Hematopoietic multipotent progenitor cell treated with erythropoietin and hydrocortisone succinate and interleukin-3 and kit ligand, for 15 days (in vitro differentiated cells): Measurements from ENCODE around the gene NEO1.

Source experiments
- DNase-seq: peaks from one replicate; pipeline ENCODE4 v3.0.0-alpha.2; 2015; ENCODE audit warnings: low spot score

Gene NEO1

DNA sequence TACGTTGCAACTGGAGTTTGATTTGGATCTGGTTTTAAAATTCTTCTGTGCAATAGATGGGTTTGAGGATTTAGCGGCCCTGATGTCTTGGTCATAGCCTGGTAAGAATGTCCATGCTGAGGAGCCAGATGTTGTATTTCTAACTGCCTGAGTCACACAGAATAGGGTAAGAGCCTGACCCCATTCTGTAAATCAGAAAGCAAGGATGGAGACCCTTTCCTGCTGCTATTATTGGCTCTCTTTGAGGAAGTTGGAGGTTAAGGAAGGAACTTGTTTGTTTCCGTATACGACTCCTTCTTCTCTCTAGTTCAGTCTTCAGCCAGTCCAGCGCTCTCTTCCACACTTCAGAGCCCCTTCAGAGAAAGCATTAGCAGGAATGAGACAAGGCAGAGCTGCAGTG, 251.4 kb downstream of the NEO1 start:
- no peak for DNase-seq

DNA sequence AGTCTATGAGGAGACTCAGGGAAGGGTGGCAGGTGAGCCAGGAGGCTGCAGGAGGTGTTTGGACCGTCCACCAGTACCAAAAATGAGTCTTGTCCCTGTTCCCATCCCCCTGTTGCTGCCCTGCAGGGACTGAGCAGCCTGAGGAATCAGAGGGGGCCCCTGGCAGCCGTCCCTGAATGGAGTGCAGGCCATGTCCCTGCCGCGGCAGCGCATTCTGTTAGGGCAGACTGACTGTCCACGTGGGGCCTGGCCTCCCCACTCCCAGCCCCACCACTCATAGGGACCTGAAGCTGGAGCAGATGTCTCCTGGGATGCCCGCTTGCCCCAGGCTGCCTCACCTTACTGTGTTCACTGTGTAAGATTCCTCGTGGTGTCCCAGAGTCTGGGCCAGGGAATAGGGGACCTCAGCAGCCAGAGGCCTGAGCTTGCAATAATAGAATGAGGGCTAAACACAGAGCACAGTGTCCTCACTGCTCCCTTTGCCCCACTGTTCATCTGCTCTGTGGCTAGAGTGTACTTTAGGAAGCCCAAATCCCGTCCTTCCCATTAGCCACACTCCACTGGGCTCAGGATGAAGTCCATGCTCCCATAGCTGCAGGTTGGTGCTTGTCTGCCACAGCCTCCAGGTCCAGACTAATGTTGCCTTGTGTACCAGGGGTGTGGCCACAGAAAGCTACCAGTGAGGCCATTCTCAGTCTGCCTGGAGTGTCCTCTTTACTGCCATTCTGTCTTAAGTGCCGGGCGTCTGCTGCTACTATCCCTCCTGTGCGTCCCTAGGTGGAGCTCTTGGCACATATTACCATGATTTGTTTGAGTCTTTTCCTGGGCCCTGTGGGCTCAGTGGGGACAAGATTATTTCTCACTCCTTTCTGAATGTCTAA, 253.3 kb downstream of the NEO1 start:
- no peak for DNase-seq

- no peak for DNase-seq
These were observed 256.0 kb downstream of the NEO1 start for GRCh38 chr15:73308305-73308704.

- no peak for DNase-seq
These were observed 261.6 kb downstream of the NEO1 start for GRCh38 chr15:73313861-73314260.

GRCh38 chr15:73317651-73318462, 265.6 kb downstream of the NEO1 start:
- no peak for DNase-seq

DNA sequence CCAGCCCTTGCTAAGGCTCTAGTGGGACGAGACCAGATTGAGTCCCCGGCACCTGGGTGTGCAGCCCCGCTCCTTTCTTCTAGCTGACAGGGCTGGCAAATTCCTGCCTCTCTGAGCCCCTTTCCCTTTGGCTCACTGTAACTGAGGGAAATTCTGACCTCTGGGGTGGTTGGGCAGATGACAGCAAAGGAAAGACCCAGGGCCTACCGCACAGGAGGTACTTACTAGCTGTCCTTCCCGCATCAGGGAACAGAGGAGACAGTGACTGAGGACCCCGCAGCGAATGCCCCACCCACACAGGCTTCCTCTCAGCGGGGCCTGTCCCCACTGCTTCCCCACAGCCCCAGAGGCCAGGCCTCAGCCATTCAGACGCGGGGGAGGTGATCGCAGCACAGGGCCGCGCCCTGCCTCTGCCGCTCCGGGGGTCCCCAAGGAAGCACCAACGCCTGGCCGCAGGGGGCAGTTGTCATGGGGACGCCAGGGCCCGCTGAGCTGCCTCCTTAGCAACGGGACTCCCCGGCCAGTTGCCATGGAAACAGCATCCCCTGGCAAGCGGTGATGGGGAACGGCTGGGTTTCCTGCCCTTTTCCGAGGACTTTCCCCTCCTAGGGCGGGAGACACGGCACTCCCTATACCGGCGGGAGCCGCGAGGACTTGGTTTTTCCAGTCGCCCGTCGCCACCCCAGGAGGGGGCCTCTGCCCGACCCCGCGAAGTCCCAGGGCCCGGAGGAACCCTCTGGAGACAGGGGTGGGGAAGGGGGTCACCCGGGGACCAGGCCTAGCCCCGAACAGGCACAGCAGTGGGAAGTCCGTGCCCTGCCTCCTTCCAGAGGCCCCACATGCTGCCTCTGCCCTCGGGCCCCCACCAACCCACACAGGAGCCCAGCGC, 266.4 kb downstream of the NEO1 start:
- DNase-seq: no peak

GRCh38 chr15:73319460-73320245, 267.4 kb downstream of the NEO1 start:
- DNase-seq: no peak

DNA sequence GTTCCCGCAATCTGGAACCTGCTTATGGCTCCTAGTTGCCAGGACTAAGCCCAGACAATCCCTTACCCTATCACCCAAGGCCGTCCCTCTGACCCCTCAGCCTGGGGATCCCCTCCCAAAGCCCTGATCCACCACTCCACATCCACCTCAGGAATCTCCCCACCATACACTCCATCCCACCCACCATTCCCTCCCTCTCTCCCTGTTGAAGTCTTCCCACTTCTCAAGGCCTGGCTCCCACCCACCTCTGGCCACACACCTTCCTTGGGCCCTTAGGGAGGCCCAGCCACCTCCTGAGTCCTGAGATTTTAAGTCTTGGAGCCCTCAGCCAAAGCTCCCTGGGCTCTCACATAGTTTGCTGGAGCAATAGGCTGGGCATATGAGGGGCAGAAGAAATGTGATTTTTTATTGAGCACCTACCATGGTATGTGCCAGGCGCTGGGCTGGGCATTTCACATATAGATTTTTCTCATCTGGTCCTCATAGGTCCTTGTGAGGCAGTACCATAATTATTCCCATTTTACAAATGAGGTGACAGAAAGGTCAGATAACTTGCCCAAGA, 268.4 kb downstream of the NEO1 start:
- no peak for DNase-seq

DNA sequence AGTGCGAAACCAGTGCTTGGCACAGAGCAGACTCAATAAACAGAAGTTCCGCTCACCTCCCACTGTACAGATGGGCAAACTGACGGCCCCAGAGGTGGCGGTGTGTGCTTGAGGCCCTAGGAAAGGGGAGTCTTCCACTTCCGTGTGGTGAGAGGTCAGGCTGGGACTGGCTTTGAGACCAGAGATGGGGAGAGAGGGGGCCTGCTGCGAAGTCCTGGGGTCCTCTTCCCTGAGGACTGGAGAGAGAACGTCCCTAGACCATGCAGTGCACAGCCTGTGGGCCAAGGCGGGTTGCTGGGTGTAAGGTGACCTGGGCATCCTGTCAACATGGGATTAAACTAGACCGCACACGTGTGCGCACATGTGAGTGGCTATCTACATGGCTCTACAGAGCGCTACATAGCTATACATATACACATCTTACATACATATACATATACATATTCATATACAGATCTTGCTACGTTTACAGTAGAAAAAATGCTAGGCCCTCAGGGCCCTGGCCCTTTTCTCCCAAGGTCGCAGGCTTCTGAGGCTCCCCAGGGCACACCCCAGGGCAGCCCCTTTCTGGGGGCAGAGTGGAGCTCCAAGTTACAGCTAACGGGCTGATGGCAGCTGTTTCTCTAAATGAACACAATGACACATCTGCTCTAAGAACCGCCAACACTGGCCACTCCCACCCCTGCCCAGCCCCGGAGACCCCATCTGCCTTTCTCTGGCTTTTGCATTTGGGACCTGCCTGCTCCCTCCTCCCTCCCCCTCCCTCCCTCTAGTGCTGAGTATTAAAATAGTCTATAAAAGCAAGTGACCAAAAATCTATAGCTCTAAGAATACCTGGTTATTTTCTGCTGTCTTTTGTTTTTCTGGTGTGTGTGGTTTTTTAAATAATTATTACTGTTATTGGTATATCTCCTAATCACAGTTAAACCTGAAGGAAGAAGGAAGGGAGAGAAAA, 269.5 kb downstream of the NEO1 start:
- DNase-seq: no peak

- DNase-seq: no peak
These were observed 270.6 kb downstream of the NEO1 start for GRCh38 chr15:73322665-73323373.

DNA sequence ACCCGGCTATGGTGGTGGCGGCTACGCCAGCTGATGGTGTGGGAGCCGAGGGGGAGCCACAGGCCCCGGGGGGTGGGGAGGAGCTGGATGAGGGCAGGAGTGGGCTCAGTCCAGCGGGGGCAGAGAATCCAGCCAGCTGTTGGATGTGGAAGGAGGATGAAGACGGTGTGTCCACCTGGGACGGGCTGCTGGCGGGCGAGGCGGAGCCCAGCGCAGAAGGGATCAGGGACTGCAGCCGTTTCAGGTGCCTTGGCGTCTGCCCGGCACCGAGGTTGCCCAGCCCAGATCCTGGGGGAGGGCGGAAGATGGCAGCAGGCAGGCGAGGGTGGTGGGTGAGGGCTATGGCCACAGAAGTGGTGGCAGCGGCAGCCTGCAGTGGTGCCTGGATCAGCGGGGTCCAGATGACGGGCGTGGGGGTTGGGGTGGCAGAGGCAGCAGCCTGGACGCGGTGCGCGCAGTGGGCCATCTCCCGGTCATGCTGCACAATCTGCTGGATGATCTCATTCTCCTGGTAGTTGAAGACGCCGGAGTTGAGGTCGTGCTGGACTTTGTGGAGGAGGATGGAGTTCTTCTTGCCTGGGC, 271.2 kb downstream of the NEO1 start:
- no peak for DNase-seq

DNA sequence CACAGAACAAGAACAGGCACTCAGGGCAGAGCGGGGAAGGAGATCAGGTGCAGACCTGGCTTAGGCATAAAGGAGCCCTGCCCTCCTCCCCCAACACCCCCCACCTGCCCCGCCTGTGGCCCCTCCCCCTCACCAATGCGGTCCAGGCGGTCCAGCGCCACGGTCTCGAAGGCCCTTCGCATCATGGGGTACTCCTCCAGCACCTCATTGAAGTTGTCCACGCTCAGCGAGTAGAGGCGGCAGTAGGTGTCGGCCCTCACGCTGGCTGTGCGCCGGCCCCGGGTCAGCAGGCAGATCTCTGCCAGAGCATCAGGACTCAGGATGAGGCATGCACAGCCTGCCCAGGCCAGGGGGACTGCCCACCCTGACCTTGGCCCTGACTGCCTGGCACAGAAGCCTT, 271.7 kb downstream of the NEO1 start:
- DNase-seq: no peak

DNA sequence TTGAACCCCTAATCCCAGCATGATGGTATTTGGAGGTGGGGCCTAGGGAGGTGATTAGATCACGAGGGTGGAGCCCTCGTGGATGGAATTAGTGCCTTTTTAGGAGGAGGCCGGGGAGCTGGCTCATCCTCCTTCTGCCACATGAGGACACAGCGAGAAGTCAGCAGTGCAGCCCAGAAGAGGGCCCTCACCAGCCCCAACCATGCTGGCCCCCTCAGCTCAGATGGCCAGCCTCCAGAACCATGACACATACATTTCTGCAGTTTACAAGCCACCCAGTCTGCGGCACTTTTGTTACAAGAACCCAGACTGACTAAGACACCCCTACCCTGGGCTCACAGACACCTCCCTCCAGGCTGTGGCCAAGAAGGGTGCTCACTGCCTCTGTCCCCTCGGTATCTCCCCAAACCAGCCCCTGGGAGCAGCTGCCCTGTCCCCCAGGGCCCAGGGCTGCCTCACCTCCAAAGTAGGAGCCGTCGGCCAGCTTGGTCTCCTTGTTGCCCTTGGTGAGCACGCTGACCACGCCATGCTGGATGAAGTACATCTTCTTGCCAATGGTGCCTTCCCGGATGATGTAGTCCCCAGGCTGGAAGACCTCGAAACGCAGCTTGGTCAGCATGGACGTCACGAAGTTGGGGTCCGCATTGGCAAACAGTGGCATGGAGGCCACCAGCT, 272.4 kb downstream of the NEO1 start:
- no peak for DNase-seq

DNA sequence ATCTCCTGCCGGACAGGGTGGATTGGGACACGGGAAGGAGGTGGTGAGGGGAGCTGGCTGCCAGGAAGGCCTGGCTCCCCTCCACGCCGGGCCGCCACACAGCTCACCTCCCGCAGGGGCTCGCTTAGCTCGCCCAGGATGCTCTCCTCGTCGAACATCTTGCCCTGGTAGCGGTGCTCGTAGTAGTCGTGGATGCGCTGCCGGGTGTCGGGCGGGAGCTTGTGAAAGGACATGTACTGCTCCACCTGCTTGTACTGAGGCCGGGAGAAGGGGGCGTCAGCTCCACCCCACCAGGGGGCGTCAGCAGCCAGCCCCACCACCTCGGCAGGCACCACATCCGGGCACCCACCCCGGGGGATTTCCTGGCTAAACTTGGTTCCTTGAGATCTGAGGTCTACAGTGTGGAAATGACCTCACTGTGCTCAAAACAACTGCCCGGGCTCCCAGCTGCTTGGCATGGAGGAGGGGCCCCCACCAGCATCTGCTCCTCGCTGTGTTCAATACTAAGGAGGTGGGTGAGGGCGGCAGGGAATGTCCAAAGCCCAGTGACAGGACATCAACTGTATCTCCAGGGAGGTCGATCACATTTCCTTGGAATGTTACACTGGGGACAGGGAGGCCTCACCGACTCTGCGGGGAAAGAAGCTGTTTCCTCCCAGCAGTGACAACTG, 273.1 kb downstream of the NEO1 start:
- DNase-seq: no peak

DNA sequence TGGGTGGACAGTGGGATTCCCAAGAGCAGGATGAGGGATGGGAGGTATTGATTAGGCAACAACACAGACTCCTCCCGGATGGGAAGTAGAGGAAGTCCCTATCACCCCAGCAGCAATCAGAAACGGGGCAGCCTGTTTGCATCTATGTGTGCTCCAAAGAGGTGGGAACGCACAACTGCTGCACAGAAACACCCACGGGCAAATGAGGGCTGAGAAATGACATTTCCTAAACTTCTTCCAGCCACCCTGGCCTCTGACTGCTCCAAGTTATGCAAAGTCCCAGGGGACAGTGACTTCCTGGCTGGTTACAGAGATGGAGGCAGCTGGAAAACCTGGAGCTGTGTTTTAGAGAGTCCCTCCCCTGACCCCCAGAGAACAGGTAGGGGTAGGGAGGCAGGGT, 273.9 kb downstream of the NEO1 start:
- DNase-seq: no peak

- no peak for DNase-seq
These were observed 276.0 kb downstream of the NEO1 start for GRCh38 chr15:73328149-73328820.

GRCh38 chr15:73328981-73329380, 276.7 kb downstream of the NEO1 start:
- DNase-seq: no peak
